ENCODE measurements around the gene S100A12.
A peak's percentile ranks its signal among the peaks of the same experiment; 100 is the strongest.
"Not testable (repeated sequence)": the region's sequence is repeated elsewhere in the genome, so short reads cannot be mapped to it uniquely, and the experiment has no call there.

S100A12 gene

GRCh38 chr1:153375511-153375910 lies at the start of gene S100A12:
S100A12 (minus strand) TSS chr1:153375621; CDS start chr1:153374592, 1,029 bp downstream.
- DNase-seq = peak; percentile 84

- DNase-seq = no peak
These were observed 47.1 kb upstream of the S100A12 start for GRCh38 chr1:153422450-153423068.

- no peak for DNase-seq
These were observed 44.9 kb upstream of the S100A12 start for GRCh38 chr1:153420306-153420705.

GRCh38 chr1:153419436-153419793 lies 44.0 kb upstream of the S100A12 start:
- DNase-seq = not testable (repeated sequence)

- not testable (repeated sequence) for DNase-seq
These were observed 43.5 kb upstream of the S100A12 start for GRCh38 chr1:153418758-153419435.

- DNase-seq = no peak
These were observed 41.9 kb upstream of the S100A12 start for GRCh38 chr1:153417136-153417888.

- no peak for DNase-seq
These were observed 40.6 kb upstream of the S100A12 start, which contains the start of gene S100A7A for GRCh38 chr1:153415850-153416570. S100A7A (plus strand) TSS chr1:153416520; CDS start chr1:153418083, 1,563 bp downstream.

GRCh38 chr1:153413961-153414360 lies 38.5 kb upstream of the S100A12 start:
- not testable (repeated sequence) for DNase-seq

- not testable (repeated sequence) for DNase-seq
These were observed 31.9 kb upstream of the S100A12 start for GRCh38 chr1:153407274-153407673.

- DNase-seq = not testable (repeated sequence)
These were observed 30.6 kb upstream of the S100A12 start for GRCh38 chr1:153405825-153406599.

- DNase-seq = peak; percentile 5
These were observed 29.3 kb upstream of the S100A12 start for GRCh38 chr1:153404768-153405167.

GRCh38 chr1:153404086-153404635 lies 28.7 kb upstream of the S100A12 start:
- no peak for DNase-seq

GRCh38 chr1:153403421-153404085 lies 28.1 kb upstream of the S100A12 start:
- DNase-seq = no peak

GRCh38 chr1:153402226-153402625 lies 26.8 kb upstream of the S100A12 start:
- no peak for DNase-seq

- DNase-seq = no peak
These were observed 26.0 kb upstream of the S100A12 start for GRCh38 chr1:153401461-153401860.

GRCh38 chr1:153400244-153400643 lies 24.8 kb upstream of the S100A12 start:
- DNase-seq = no peak

- DNase-seq = no peak
These were observed 24.1 kb upstream of the S100A12 start for GRCh38 chr1:153399401-153400055.

GRCh38 chr1:153397924-153398651 lies 22.7 kb upstream of the S100A12 start:
- DNase-seq = no peak

GRCh38 chr1:153397051-153397923 lies 21.9 kb upstream of the S100A12 start:
- DNase-seq = no peak
